CD4-positive, alpha-beta T cell (primary cell): ENCODE measurements around the gene TBX19. TPM values are rescaled to one million over a fixed set of nuclear protein-coding genes. Genes with fewer than 3 reads are reported as not detected.

Experiments used
- ATAC-seq: fragments of 200-7000 bp; cut with Tn5 transposase; one replicate; pipeline ENCODE4 v1.10.0; 2022; ENCODE audit warnings: mild to moderate bottlenecking; ENCODE audit not compliant: poor library complexity
- CTCF ChIA-PET: fragments of 350-600 bp; sonication (Branson Sonifier 250); formaldehyde crosslinking; loops from one replicate; lab custom pipeline; 2021; ENCODE audit warnings: antibody characterized with exemption, inconsistent platforms; lab: Charles Lee
- POLR2A ChIA-PET: fragments of 350-600 bp; sonication (Branson Sonifier 250); formaldehyde crosslinking; loops from one replicate; lab custom pipeline; 2021; ENCODE audit warnings: antibody characterized with exemption, inconsistent platforms; lab: Charles Lee
- DNase-seq, 14 experiments: peaks; one replicate each; pipeline ENCODE4 v3.0.0-alpha.2; 2013 to 2020; ENCODE audit warnings: mixed read lengths in 2 of 14
- H3K27ac ChIP-seq, 2 donors: one replicate each; pipeline versions ENCODE4 v1.5.1 to v1.7.0; 2013; ENCODE audit warnings: low read length in 2 of 2, low read depth in 1 of 2, mild to moderate bottlenecking in 1 of 2
- H3K27me3 ChIP-seq, 2 experiments: 1 replicate in 1 of 2; 2 replicates in 1 of 2; pipeline versions ENCODE4 v1.6.1 to v1.7.0; 2013; ENCODE audit warnings: low read length in 2 of 2, control low read depth in 1 of 2, mild to moderate bottlenecking in 1 of 2, moderate library complexity in 1 of 2; ENCODE audit not compliant: insufficient read depth in 2 of 2, control insufficient read depth in 1 of 2
- H3K36me3 ChIP-seq: one replicate; pipeline ENCODE4 v1.6.1; 2013; ENCODE audit warnings: low read length, control low read depth; ENCODE audit not compliant: insufficient read depth
- H3K4me1 ChIP-seq: one replicate; pipeline ENCODE4 v1.6.1; 2013; ENCODE audit warnings: low read length, control low read depth; ENCODE audit not compliant: insufficient read depth
- H3K4me3 ChIP-seq: one replicate; pipeline ENCODE4 v1.5.1; 2013; ENCODE audit warnings: mild to moderate bottlenecking, low read length, moderate library complexity
- H3K9me3 ChIP-seq, 2 experiments: 1 replicate in 1 of 2; 2 replicates in 1 of 2; pipeline versions ENCODE4 v1.6.1 to v1.7.0; 2013; ENCODE audit warnings: low read length in 2 of 2, mild to moderate bottlenecking in 2 of 2, control low read depth in 1 of 2, moderate library complexity in 1 of 2; ENCODE audit not compliant: control insufficient read depth in 1 of 2, insufficient read depth in 1 of 2
- H3K27ac Mint-ChIP-seq: one replicate; pipeline ENCODE4 v1.8.0; 2020; ENCODE audit warnings: mixed read lengths
- H3K27me3 Mint-ChIP-seq: one replicate; pipeline ENCODE4 v1.8.0; 2021; ENCODE audit warnings: mixed read lengths
- H3K36me3 Mint-ChIP-seq: one replicate; pipeline ENCODE4 v1.8.0; 2021; ENCODE audit warnings: low read depth, mixed read lengths
- H3K4me1 Mint-ChIP-seq: one replicate; pipeline ENCODE4 v1.8.0; 2021; ENCODE audit warnings: low read depth, mixed read lengths
- H3K4me3 Mint-ChIP-seq: one replicate; pipeline ENCODE4 v1.8.0; 2020; ENCODE audit warnings: mild to moderate bottlenecking, mixed read lengths
- H3K9me3 Mint-ChIP-seq: one replicate; pipeline ENCODE4 v1.8.0; 2020; ENCODE audit warnings: mixed read lengths
- intact Hi-C, 2 experiments: fragments of 100-400 bp; cut with DNase I in 1 of 2; cut with micrococcal nuclease in 1 of 2; formaldehyde crosslinking; loops; one replicate each; pipeline versions ENCODE4 v1.15.1 to v1.9.0; 2023 to 2025; cut with DNase I, micrococcal nuclease
- total RNA-seq, 174 experiments: library from RNA in 2 of 174; stranded (reverse) in 2 of 174; gene quantifications; one replicate each; pipeline ENCODE4 v1.2.3 and lab custom pipeline; 2021 to 2026
- TF ChIP-seq, protein P1 (sequence below): fragments of 200-600 bp; IDR thresholded peaks from one replicate; pipeline ENCODE4 v1.8.0; 2022; ENCODE audit warnings: antibody characterized with exemption, mild to moderate bottlenecking

The TBX19 gene
- total RNA-seq, 2 experiments from 2014 or later, result 1.6 to 1.8 TPM

- no peaks in the 10 kb centered on the region for H3K9me3 Mint-ChIP-seq
- intact Hi-C loops, result no loop called here
- H3K27ac Mint-ChIP-seq, result no peak overlapping the region
- peaks cover 22% of the 10 kb centered on the region for H3K36me3 Mint-ChIP-seq
- Histone ChIP-seq H3K9me3 (no peaks in the 10 kb centered on the region), H3K27ac (no peak overlapping the region), H3K27me3 (no peaks in the 10 kb centered on the region), H3K4me1 (no peaks in the 10 kb centered on the region), H3K4me3 (no peak overlapping the region), H3K36me3 (no peaks in the 10 kb centered on the region)
- DNase-seq (no peak), ATAC-seq (no peak)
- TF ChIP-seq, protein P1, sequence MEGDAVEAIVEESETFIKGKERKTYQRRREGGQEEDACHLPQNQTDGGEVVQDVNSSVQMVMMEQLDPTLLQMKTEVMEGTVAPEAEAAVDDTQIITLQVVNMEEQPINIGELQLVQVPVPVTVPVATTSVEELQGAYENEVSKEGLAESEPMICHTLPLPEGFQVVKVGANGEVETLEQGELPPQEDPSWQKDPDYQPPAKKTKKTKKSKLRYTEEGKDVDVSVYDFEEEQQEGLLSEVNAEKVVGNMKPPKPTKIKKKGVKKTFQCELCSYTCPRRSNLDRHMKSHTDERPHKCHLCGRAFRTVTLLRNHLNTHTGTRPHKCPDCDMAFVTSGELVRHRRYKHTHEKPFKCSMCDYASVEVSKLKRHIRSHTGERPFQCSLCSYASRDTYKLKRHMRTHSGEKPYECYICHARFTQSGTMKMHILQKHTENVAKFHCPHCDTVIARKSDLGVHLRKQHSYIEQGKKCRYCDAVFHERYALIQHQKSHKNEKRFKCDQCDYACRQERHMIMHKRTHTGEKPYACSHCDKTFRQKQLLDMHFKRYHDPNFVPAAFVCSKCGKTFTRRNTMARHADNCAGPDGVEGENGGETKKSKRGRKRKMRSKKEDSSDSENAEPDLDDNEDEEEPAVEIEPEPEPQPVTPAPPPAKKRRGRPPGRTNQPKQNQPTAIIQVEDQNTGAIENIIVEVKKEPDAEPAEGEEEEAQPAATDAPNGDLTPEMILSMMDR, result no peak
- ChIA-PET CTCF (no interaction called here), POLR2A (no interaction called here)
- no peaks in the 10 kb centered on the region for H3K27me3 Mint-ChIP-seq
- H3K4me3 Mint-ChIP-seq, result no peak overlapping the region
- no peaks in the 10 kb centered on the region for H3K4me1 Mint-ChIP-seq
Measured at GRCh38 chr1:168321945-168322344, 41.3 kb downstream of the TBX19 start.

GRCh38 chr1:168324745-168325425, 44.2 kb downstream of the TBX19 start:
- ChIA-PET POLR2A (no interaction called here), CTCF (no interaction called here)
- Histone ChIP-seq H3K4me3 (no peak overlapping the region), H3K4me1 (no peaks in the 10 kb centered on the region), H3K36me3 (no peaks in the 10 kb centered on the region), H3K27ac (no peak overlapping the region), H3K9me3 (no peaks in the 10 kb centered on the region), H3K27me3 (no peaks in the 10 kb centered on the region)
- H3K4me3 Mint-ChIP-seq, result no peak overlapping the region
- TF ChIP-seq, protein P1, result no peak
- H3K27me3 Mint-ChIP-seq, result no peaks in the 10 kb centered on the region
- no peaks in the 10 kb centered on the region for H3K4me1 Mint-ChIP-seq
- intact Hi-C loops, result no loop called here
- ATAC-seq, result no peak
- H3K9me3 Mint-ChIP-seq, result no peaks in the 10 kb centered on the region
- H3K27ac Mint-ChIP-seq, result no peak overlapping the region
- DNase-seq, result no peak
- peaks cover 13% of the 10 kb centered on the region for H3K36me3 Mint-ChIP-seq

DNA sequence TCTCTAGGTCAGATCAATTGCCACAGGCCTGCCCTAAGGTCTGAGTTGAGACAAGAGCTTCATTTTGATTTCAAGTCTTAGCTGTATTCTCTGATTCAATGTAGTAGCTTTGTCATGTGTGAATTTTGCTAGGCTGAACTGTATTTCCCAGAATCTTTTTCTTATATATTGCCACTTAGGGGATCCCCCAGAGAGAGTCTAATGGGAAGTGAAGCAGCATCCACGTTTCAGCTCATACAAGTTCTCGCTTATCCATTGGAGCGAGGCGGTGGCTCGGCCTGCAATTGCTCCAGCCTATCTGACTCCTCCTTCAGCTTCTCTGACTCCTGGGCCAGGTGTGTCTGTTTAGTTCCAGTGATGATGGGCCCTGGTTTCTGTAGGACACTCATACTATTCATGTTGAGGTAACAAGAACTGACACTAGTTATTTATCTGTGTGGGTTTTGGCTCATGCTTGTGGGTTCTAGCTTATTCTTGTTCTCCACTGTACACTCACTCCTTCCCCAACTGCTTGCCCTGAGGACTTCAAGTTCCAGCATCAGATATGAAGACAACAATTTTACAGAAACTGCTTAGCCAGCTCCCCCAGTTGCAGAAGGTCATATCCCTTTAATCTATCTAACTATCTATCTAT, 48.2 kb downstream of the TBX19 start:
- Mint-ChIP-seq H3K4me3 (no peak overlapping the region), H3K27me3 (no peaks in the 10 kb centered on the region), H3K27ac (no peak overlapping the region), H3K36me3 (peaks cover 10% of the 10 kb centered on the region), H3K9me3 (no peaks in the 10 kb centered on the region), H3K4me1 (no peaks in the 10 kb centered on the region)
- H3K36me3 ChIP-seq, result no peaks in the 10 kb centered on the region
- no peak overlapping the region for H3K4me3 ChIP-seq
- CTCF ChIA-PET, result interaction anchor here (1.5 kb wide), 1 partner anchor 14 kb away, joined by 6 read pairs; no protein-coding TSS in a partner anchor
- H3K27me3 ChIP-seq, result no peaks in the 10 kb centered on the region
- intact Hi-C loops, result no loop called here
- DNase-seq (no peak), ATAC-seq (no peak)
- H3K9me3 ChIP-seq, result no peaks in the 10 kb centered on the region
- POLR2A ChIA-PET, result no interaction called here
- no peak overlapping the region for H3K27ac ChIP-seq
- no peaks in the 10 kb centered on the region for H3K4me1 ChIP-seq
- TF ChIP-seq, protein P1, result no peak
